ENCODE data around the gene RPGRIP1L. TPM values are rescaled to one million over a fixed set of nuclear protein-coding genes. Genes with fewer than 3 reads are reported as not detected.

RPGRIP1L gene
- total and polyA plus RNA-seq, 2 of the 13 experiments (the other 11 are each of a cell fraction or from before 2014, with no cell fraction given), result 5.0 to 13.5 TPM

DNA sequence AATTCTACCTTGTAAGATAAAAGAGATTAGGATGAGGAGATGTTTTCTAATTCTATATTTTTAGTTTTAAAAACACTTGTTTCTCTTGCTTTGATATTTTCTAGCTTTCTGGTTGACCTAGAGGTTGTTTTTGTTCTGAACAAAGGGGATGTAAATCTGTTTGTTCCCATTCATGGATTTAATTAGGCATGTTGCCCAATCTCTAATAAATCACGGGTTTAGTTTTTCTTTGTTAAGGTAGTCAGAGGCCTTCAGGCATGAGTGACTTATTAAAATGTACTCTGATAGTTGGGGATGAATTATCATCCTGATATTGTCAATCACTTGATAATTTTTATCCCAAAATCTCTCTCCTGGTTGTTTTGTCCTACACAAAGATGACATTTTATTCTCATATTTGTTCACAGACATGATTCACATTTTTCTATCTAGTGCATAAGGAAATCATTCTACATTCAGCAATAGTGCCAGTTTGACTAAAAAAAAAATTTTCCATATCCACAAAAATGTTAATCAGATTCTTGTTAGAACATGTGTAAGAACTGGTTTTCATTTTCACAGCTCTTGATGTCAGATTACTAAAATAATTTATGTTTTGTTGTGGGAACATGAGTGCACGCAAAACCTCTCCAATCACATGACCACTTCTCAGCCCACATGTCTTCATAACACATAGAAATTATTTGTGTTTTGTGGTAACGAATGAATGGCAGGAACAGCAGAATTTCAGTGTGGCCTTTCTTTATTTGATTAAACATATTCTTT, 105.0 kb downstream of the RPGRIP1L start:
- FAIRE-seq, result no peak
- no peaks in the 10 kb centered on the region for H3K9me3 ChIP-seq (ENCODE audit: low read length)
- ATAC-seq, result no peak
- H3K4me1 ChIP-seq (ENCODE audit: insufficient read depth, low read length), result peaks cover 8% of the 10 kb centered on the region
- POLR2A ChIA-PET, result no interaction called here
- H2AFZ ChIP-seq (ENCODE audit: low read length), result no peak overlapping the region
- TF ChIP-seq SP2 (CRISPR knock-in tag; IDR thresholded peaks at IDR 0.05) (no peak), KMT2A (CRISPR knock-in tag; IDR thresholded peaks at IDR 0.05) (no peak), SOX5 (CRISPR knock-in tag; IDR thresholded peaks at IDR 0.05; ENCODE audit: borderline replicate concordance) (no peak)
- DNase-seq (ENCODE audit: low spot score), result no peak
- no peak overlapping the region for H3K4me3 ChIP-seq (replicated peaks in 1 of 3; ENCODE audit: insufficient read depth in 1 of 3, low read depth in 2 of 3, low read length in 3 of 3)
- H3K4me2 ChIP-seq (ENCODE audit: low read depth, low read length), result no peak overlapping the region
- no peaks in the 10 kb centered on the region for H3K27me3 ChIP-seq (ENCODE audit: control insufficient read depth in 1 of 2, insufficient read depth in 2 of 2, low read length in 2 of 2)
- H4K20me1 ChIP-seq (ENCODE audit: insufficient read depth, low read length), result no peaks in the 10 kb centered on the region
- BruUV-seq (replicated peaks), result no TSS peak
- WGBS (ENCODE audit: low lambda C conversion rate), result 91% methylated on average over 3 of the region's 3 CpGs
- in situ Hi-C loops (cut with HindIII; ENCODE audit: extremely low pct_ligation_motif_present, low pct_unique_long_range_greater_than_20kb), result no loop called here
- CTCF ChIA-PET (ENCODE audit: low intra/inter-chr PET ratio, low total read pairs), result no interaction called here
- H3K36me3 ChIP-seq (replicated peaks in 1 of 2; ENCODE audit: control insufficient read depth in 1 of 2, insufficient read depth in 2 of 2, low read length in 2 of 2), result no peaks in the 10 kb centered on the region
- no peak overlapping the region for H3K9ac ChIP-seq (ENCODE audit: insufficient read depth, low read depth, low read length)
- H3K27ac ChIP-seq (ENCODE audit: extremely low read length, insufficient read depth, low read length), result no peak overlapping the region
- no peaks in the 10 kb centered on the region for H3K79me2 ChIP-seq (ENCODE audit: insufficient read depth, low read length)
- intact Hi-C loops (cut with micrococcal nuclease; ENCODE audit: unreplicated experiment), result no loop called here

- intact Hi-C loops (cut with micrococcal nuclease; ENCODE audit: unreplicated experiment), result no loop called here
- no peak for DNase-seq (ENCODE audit: low spot score)
- in situ Hi-C loops (cut with HindIII; ENCODE audit: extremely low pct_ligation_motif_present, low pct_unique_long_range_greater_than_20kb), result no loop called here
These were observed 105.9 kb downstream of the RPGRIP1L start for GRCh38 chr16:53597776-53598175.

More at GRCh38 chr16:53597776-53598175, 105.9 kb downstream of the RPGRIP1L start:
- H3K4me1 ChIP-seq (ENCODE audit: insufficient read depth, low read length), result peaks cover 8% of the 10 kb centered on the region
- no peak for TF ChIP-seq JUND (CRISPR knock-in tag; IDR thresholded peaks at IDR 0.05)
- TF ChIP-seq ATAD3A (CRISPR knock-in tag; IDR thresholded peaks at IDR 0.05), result no peak
- no peak for TF ChIP-seq RXRB (CRISPR knock-in tag; IDR thresholded peaks at IDR 0.05; ENCODE audit: borderline replicate concordance)
- no peak for TF ChIP-seq ZBTB38 (CRISPR knock-in tag; IDR thresholded peaks at IDR 0.05)
- TF ChIP-seq, protein P1, sequence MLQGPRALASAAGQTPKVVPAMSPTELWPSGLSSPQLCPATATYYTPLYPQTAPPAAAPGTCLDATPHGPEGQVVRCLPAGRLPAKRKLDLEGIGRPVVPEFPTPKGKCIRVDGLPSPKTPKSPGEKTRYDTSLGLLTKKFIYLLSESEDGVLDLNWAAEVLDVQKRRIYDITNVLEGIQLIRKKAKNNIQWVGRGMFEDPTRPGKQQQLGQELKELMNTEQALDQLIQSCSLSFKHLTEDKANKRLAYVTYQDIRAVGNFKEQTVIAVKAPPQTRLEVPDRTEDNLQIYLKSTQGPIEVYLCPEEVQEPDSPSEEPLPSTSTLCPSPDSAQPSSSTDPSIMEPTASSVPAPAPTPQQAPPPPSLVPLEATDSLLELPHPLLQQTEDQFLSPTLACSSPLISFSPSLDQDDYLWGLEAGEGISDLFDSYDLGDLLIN (CRISPR knock-in tag; IDR thresholded peaks at IDR 0.05; ENCODE audit: borderline replicate concordance), result no peak
- no peak for TF ChIP-seq HOMEZ (CRISPR knock-in tag; IDR thresholded peaks at IDR 0.05; ENCODE audit: low read depth)
- no peak for TF ChIP-seq HOXA3 (CRISPR knock-in tag; IDR thresholded peaks at IDR 0.05)
- no peak for TF ChIP-seq ZNF317 (CRISPR knock-in tag; IDR thresholded peaks at IDR 0.05)
- no peak overlapping the region for H2AFZ ChIP-seq (ENCODE audit: low read length)
- H3K9ac ChIP-seq (ENCODE audit: insufficient read depth, low read depth, low read length), result no peak overlapping the region
- no peaks in the 10 kb centered on the region for H3K36me3 ChIP-seq (replicated peaks in 1 of 2; ENCODE audit: control insufficient read depth in 1 of 2, insufficient read depth in 2 of 2, low read length in 2 of 2)
- ChIA-PET CTCF (ENCODE audit: low intra/inter-chr PET ratio, low total read pairs) (no interaction called here), POLR2A (no interaction called here)
- H3K79me2 ChIP-seq (ENCODE audit: insufficient read depth, low read length), result no peaks in the 10 kb centered on the region
- no peak overlapping the region for H3K27ac ChIP-seq (ENCODE audit: extremely low read length, insufficient read depth, low read length)
- H4K20me1 ChIP-seq (ENCODE audit: insufficient read depth, low read length), result no peaks in the 10 kb centered on the region
- H3K27me3 ChIP-seq (ENCODE audit: control insufficient read depth in 1 of 2, insufficient read depth in 2 of 2, low read length in 2 of 2), result no peaks in the 10 kb centered on the region
- ATAC-seq, result no peak
- no peak for FAIRE-seq
- H3K4me2 ChIP-seq (ENCODE audit: low read depth, low read length), result no peak overlapping the region
- no peak overlapping the region for H3K4me3 ChIP-seq (replicated peaks in 1 of 3; ENCODE audit: insufficient read depth in 1 of 3, low read depth in 2 of 3, low read length in 3 of 3)
- no peaks in the 10 kb centered on the region for H3K9me3 ChIP-seq (ENCODE audit: low read length)
- 71% methylated on average over 3 of the region's 3 CpGs for WGBS (ENCODE audit: low lambda C conversion rate)
- no TSS peak for BruUV-seq (replicated peaks)
